HL-60 (cell line): ENCODE measurements around the gene ASTN2.

Experiments
- POLR2AphosphoS5 ChIP-seq: IDR thresholded peaks from 2 replicates; pipeline ENCODE4 v1.6.1; 2012; ENCODE audit warnings: low read depth
- TF ChIP-seq, protein P1 (sequence below): IDR thresholded peaks from one replicate; pipeline ENCODE4 v1.5.1; 2011; ENCODE audit warnings: low read length, control low read depth, inconsistent platforms; ENCODE audit not compliant: insufficient read depth

DNA sequence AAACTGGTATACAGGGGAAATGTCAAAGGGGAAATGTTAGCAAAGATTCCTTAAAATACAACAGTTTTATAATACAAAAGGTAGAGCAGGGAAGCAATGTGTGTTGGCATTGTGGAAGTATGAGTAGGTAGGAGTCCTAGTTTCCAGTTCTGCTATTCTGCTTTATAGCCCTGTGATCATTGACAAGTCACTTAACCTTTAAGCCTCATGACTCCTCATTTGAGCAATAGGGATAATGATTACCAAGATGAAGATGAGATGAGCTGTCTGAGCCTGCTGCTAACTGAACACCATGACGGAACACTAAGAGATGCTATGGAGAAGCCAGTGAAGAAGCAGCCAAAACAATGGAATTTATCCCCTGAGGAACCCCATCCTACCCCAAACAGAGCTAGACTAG is 1009.5 kb downstream of the ASTN2 start:
- TF ChIP-seq POLR2AphosphoS5, result no peak
- TF ChIP-seq, protein P1, sequence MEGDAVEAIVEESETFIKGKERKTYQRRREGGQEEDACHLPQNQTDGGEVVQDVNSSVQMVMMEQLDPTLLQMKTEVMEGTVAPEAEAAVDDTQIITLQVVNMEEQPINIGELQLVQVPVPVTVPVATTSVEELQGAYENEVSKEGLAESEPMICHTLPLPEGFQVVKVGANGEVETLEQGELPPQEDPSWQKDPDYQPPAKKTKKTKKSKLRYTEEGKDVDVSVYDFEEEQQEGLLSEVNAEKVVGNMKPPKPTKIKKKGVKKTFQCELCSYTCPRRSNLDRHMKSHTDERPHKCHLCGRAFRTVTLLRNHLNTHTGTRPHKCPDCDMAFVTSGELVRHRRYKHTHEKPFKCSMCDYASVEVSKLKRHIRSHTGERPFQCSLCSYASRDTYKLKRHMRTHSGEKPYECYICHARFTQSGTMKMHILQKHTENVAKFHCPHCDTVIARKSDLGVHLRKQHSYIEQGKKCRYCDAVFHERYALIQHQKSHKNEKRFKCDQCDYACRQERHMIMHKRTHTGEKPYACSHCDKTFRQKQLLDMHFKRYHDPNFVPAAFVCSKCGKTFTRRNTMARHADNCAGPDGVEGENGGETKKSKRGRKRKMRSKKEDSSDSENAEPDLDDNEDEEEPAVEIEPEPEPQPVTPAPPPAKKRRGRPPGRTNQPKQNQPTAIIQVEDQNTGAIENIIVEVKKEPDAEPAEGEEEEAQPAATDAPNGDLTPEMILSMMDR, result no peak
